Measurements from ENCODE around the gene SSX2IP.
"Not testable (repeated sequence)": the region's sequence is repeated elsewhere in the genome, so short reads cannot be mapped to it uniquely, and the experiment has no call there.

SSX2IP gene

DNA sequence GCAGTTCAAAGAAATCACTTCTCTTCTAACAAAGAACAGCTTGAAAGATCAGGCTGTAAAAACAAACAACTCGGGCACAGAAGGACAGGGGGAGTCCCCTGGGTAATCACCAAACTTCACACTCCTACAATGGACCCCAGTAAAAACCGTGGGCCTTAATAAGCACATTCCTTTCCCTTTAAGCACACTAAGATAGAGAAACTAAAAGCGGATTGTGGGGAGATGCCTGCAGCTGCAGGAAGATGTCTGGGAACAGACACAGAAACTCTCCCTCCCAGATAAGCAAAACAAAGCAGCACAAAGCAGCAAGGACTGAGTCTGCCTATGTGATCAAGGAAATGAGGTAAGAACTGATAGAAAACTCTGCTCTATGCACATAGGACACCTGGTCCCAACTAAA lies 78.5 kb downstream of the SSX2IP start:
- DNase-seq, result no peak

DNA sequence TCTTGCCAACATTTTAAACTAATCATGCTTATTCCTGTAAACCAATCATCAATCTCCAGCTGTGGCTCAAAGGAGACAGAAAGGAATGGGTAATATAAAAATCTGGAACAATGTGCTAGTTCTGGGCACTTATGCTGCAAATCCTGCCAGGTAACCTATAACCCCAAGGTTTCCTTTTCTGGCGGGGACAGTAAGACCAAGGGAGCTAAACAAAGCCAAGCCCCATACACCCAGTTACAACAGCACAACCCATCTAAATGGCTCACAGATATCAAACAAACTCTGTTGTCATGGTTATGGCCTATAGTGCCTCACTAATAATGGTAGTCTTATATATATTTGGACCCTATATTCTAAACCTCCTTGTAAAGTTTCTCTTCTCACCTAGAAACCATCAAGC lies 79.2 kb downstream of the SSX2IP start:
- DNase-seq, result no peak

DNA sequence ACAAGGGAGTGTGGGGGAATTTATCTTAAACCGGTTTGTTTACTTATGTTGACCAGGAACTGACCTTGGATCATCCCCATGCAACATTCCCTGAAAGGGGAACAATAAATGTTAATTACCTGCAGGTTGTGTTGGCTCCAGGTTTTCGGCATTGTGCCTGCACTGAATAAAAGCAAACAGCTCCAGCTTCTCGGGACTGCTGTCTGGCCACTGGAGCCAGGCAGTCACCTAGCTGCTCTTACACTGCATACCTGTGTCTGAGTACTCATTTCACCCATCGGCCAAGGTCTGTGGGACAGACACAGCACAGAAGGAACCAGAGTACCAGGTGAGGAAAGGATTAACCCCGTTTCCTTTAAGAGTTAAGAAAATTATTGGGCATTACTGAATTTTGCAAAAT lies 83.3 kb downstream of the SSX2IP start:
- DNase-seq, result no peak

DNA sequence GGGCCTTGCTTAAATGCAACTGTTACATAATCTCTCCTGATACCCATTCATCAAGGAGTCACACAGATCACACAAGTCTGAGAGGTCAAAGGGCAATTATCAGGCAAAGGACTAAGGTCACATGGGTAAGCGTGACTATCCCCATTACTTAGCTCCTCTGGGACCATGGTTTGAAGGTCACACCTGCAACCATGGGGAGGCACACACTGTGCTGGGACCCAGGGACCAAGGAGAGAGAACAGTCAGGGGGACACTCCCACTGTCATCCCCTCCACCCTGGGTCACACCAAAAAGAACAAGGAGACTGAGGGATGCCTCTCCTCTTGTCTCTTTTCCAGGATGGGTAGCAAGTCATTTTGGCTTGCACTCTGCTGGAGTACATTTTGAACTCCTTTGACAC lies 85.1 kb downstream of the SSX2IP start:
- DNase-seq, result no peak

DNA sequence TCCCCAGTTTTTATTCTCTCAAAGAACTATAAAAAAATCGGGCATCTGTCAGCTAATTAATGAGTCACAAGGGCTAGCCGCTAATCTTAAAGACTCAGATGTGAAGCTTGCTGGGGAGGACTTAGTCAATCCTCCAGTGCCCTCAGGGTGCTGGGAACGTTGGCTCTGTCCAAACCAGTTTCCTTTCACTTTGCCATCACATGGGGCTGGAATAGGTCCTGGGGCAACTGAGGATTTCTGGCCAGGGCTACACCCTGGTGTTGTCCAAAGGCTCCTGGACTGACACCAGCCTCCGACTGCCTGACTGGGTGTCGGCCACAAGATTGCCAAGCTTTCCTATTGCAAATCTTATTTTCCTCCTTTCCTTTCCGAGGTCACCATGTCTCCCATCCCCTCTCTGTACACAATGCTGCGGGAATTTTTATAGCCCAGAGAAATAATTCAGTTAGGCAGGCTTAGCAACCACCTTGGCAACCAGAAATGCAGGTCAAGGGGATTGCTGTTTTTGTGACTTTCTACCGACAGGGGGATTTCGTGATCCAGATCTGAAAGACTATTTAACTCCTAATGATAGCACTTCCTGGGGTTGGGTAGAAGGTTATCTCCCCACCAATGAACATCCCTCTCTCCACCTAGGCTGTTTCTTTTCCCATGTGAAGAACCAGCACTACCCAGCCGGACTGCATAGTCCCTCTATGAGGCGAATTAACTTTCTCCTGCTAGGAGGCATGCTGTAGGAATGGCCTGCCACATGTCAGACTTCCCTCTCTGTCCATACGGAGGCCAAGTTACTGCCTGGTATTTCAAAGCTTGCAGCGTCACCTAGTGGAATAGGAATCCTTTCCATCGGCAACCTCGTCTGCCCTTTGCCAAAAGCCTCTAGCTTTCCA lies 86.1 kb downstream of the SSX2IP start:
- no peak for DNase-seq

DNA sequence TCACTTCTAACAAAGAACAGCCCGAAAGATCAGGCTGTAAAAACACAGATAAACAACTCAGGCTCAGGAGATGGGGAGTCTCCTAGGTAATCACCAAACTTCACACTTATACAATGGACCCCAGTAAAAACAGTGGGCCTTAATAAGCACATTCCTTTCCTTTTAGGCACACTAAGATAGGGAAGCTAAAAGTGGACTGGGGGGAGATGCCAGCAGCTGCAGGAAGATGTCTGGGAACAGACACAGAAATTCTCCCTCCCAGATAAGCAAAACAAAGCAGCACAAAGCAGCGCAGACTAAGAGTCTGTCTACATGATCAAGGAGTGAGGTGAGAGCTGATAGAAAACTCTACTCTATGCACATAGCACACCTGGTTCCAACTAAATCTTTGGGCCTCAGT lies 87.0 kb downstream of the SSX2IP start:
- no peak for DNase-seq

DNA sequence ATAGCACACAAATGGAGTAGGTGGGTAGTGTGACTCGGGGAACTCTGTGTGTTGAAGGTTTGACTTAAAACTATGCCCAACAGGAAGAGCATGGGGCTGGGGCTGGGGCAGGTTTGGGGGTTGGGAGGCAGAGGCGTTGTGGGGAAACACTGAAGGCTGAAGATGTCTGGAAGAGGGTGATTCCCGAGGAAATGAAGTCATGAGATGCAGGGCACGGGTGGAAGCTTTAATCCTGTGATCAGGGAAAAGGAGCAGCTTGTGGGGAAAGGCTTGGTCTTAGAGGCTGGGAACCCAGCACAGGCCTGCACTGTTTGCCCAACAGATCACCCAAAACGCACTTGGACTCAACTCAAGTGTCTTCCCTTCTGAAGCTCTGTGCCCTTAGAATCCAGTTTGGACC lies 89.5 kb downstream of the SSX2IP start:
- no peak for DNase-seq

DNA sequence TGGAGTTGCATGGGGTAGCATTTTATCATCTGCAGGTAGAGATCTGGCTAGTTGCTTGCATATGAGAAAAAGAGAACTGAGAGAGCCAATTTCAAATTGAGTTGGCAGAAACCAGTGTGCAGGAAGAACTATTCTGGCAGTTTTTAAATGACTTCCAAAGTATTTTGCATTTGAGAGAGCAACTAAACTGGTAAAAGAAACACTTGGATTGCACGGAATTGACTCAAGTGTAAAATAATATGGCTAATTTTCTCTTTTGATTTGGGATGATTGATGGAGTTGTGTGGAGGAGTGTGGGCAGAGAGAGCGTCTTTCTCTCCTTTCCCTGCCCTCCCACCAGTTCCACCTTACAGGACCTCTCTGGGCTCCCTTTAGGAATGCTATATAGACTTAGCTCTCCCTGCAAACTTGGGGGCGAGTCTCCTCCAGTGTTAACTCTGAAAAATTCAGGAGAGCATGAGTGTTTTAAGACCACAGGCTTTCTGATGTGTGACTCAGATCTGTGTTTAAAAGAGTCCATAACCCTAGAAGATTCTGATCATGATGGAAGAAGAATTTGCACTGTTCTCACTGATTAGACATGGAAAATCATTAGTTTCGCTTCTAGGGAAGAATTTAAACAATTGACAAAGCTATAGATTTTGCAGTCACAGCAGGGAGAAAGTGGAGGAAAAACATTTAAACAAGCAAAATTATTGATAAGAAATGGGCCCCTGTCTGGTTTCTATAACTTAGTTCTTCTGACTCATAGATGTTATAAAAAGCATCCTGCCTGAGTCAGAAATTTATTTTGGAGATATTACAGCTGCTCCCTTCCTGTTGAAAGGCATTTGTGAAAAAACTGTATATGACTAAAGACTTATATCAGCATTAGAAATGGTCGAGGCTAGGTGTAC lies 91.2 kb downstream of the SSX2IP start:
- DNase-seq, result peak; percentile 67

DNA sequence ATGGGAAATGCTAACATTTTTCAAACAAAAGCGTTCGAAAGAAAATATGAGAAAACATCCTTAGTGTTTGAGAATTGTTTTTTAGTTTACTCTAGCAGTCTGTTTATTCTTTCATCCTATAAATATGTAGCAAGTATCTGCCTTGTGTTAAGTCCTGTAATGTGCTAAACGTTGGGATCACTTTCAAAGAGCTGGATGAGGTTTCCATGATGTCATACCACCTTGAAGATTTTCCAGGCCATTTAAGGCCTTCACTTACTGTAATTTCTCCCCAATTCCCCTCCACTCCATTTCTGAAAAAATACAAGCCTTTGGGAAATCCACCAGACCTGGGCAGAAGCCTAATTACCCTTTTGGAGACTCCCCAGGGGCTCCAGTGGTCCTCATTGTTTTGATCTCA lies 91.8 kb downstream of the SSX2IP start:
- DNase-seq, result no peak

DNA sequence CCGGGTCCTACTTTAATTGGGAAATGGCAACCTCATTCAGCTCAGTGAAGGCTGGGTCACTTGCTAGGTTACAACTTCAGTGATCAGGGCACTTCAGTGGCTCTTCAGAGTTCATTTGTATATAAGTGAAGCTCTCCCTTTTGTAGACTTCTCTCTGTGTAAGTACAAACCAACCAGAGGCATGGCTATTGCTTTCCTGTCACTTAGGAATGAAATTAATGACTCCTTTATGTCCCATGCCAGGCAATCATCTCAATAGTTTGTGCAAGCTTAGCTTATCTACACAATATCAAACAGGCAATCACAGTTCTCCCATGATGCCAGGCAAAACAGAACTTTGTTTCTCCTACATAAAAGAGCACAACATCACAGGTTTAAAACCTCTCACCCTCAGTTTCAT lies 93.2 kb downstream of the SSX2IP start:
- no peak for DNase-seq

DNA sequence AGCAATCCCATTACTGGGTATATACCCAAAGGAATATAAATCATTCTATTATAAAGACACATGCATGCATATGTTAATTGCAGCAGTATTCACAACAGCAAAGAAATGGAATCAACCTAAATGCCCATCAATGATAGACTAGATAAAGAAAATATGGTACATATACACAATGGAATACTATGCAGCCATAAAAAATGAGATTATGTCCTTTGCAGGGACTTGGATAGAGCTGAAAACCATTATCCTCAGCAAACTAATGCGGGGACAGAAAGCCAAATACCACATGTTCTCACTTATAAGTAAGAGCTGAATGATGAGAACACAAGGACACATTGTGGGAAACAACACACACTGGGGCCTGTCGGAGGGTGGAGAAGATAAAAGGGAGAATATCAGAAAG lies 95.3 kb downstream of the SSX2IP start:
- not testable (repeated sequence) for DNase-seq
